ENCODE results near the gene GRAMD1A. TPM values are rescaled to one million over a fixed set of nuclear protein-coding genes. Genes with fewer than 3 reads are reported as not detected.
"Not testable (repeated sequence)": the region's sequence is repeated elsewhere in the genome, so short reads cannot be mapped to it uniquely, and the experiment has no call there.

GRAMD1A gene
- polyA plus RNA-seq, 1 donor = 53.2 TPM

DNA sequence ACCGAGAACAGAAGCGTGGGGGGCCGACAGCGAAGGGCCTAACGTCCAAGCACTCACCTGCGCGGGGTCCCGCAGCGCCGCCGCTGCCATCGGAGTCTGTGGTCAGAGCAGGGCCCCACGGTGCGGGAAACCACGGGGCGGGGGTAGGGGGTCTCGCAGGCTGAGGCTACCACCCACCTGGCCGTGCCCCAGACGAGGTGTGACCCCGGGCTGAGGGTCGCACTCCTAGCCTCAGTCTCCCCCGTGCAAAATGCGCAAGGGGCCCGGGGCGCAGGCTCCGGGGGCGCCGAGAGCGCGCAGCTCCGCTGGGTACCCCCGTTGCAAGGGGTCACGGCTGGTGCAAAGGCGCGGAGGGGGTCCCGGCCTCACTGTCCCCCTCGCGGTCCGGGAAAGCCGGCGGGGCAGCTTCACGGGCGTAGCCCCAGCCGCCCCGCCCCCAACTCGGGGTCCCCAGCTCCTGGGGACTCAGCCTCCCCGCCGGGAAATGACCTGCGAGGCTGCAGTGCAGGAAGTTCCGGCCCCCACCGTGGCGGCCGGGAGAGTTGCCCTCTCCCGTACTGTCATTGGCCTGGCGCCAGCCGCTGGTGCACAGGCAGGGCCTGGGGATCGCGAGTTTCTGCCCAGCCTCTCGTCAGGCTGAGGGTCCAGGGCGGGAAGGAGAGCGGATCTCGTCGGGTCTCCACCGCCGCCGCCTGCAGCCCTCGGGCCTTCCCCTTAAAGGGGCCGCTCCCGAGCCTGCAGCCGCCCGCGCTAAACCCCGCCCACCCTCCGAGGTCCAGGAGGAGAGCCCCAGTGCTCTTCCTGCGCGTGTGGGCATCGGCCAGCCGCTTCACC lies 36.3 kb upstream of the GRAMD1A start, which contains the start of gene ZNF792:
ZNF792 (minus strand) TSS at position 657 of the 834 bp plus-strand sequence; CDS start at position 90, 567 bp downstream.
- H3K4me1 ChIP-seq (ENCODE audit: control insufficient read depth, insufficient read depth, low read length) = peaks cover 3% of the 10 kb centered on the region
- peak within 1 kb of the TSS; percentile 89 for H3K4me3 ChIP-seq (ENCODE audit: low read length)
- 0% methylated on average over 5 of the region's 78 CpGs for WGBS (ENCODE audit: insufficient coverage, low lambda C conversion rate)
- DNase-seq = peak; percentile 42 to 72
- peaks cover 22% of the 10 kb centered on the region for H3K36me3 ChIP-seq (ENCODE audit: control insufficient read depth, insufficient read depth, low read length)
- peaks cover 30% of the 10 kb centered on the region for H3K9me3 ChIP-seq (ENCODE audit: control insufficient read depth, low read depth, low read length)
- no peaks in the 10 kb centered on the region for H3K27me3 ChIP-seq (ENCODE audit: control insufficient read depth, insufficient read depth, low read length)
- peak within 1 kb of the TSS; percentile 31 for H3K27ac ChIP-seq (ENCODE audit: low read length)

DNA sequence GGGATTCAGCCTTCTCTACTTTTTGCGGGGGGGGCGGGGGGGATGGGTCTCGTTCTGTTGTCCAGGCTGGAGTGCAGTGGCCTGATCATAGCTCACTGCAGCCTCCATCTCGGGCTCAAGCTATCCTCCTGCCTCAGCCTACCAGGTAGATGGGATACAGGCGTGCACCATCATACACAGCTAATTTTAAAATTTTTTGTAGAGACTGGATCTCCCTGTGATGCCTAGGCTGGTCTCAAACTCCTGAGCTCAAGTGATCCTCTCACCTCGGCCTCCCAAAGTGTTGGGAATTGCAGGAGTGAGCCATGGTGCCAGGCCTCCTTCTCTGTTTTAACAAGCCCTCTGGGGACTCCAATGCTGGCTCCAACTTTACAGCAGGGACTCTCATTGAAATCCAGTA lies 35.5 kb upstream of the GRAMD1A start:
- WGBS (ENCODE audit: insufficient coverage, low lambda C conversion rate) = no CpG with 5 or more reads among the region's 6 CpGs
- Histone ChIP-seq H3K27me3 (ENCODE audit: control insufficient read depth, insufficient read depth, low read length) (no peaks in the 10 kb centered on the region), H3K4me3 (ENCODE audit: low read length) (peak overlapping the region; percentile 89), H3K27ac (ENCODE audit: low read length) (no peak overlapping the region), H3K9me3 (ENCODE audit: control insufficient read depth, low read depth, low read length) (peaks cover 22% of the 10 kb centered on the region), H3K4me1 (ENCODE audit: control insufficient read depth, insufficient read depth, low read length) (peaks cover 3% of the 10 kb centered on the region), H3K36me3 (ENCODE audit: control insufficient read depth, insufficient read depth, low read length) (peaks cover 14% of the 10 kb centered on the region)
- no peak for DNase-seq

DNA sequence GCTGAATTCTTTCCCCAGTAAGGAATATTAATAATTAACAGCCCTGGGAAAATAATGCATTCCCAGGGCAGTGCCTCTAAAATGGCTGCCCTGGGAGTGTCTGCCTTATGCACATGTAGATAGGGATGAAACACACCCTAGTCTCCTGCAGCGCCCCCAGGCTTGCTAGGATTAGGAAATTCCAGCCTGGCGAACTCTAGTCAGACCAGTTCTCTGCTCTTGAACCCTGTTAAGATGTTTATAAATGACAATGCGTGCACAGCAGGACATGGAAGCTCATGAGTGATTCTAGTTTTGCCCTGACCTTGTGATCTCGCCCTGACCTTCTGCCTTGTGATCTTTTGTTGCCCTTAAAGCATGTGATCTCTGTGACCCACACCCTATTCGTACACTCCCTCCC lies 34.6 kb upstream of the GRAMD1A start:
- H3K4me1 ChIP-seq (ENCODE audit: control insufficient read depth, insufficient read depth, low read length); DNase-seq; H3K27ac ChIP-seq (ENCODE audit: low read length); H3K4me3 ChIP-seq (ENCODE audit: low read length); H3K36me3 ChIP-seq (ENCODE audit: control insufficient read depth, insufficient read depth, low read length); H3K27me3 ChIP-seq (ENCODE audit: control insufficient read depth, insufficient read depth, low read length): not testable (repeated sequence)
- H3K9me3 ChIP-seq (ENCODE audit: control insufficient read depth, low read depth, low read length) = peaks cover 16% of the 10 kb centered on the region
- no CpG with 5 or more reads among the region's 5 CpGs for WGBS (ENCODE audit: insufficient coverage, low lambda C conversion rate)

DNA sequence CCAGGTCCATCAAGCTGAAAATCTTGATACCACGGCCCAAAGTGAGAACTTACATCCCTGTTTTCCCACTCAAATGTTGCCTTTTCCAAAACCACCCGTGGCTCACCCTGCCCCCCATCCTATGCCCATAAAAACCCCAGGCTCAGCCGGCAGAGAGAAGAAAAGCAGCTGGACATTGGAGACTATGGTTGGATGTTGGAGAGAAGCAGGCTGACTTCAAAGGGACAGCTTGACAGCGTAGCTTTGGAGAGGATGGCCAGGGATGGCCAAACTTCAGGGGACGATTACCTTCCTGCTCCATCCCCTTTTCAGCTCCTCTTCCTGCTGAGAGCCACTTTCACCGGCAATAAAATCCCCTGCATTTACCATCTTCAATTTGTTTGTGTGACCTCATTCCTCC lies 32.6 kb upstream of the GRAMD1A start:
- Histone ChIP-seq H3K4me1 (ENCODE audit: control insufficient read depth, insufficient read depth, low read length) (peaks cover 1% of the 10 kb centered on the region), H3K27me3 (ENCODE audit: control insufficient read depth, insufficient read depth, low read length) (no peaks in the 10 kb centered on the region), H3K9me3 (ENCODE audit: control insufficient read depth, low read depth, low read length) (no peaks in the 10 kb centered on the region), H3K4me3 (ENCODE audit: low read length) (no peak overlapping the region), H3K36me3 (ENCODE audit: control insufficient read depth, insufficient read depth, low read length) (no peaks in the 10 kb centered on the region), H3K27ac (ENCODE audit: low read length) (no peak overlapping the region)
- DNase-seq = no peak
- WGBS (ENCODE audit: insufficient coverage, low lambda C conversion rate) = no CpG with 5 or more reads among the region's 6 CpGs

DNA sequence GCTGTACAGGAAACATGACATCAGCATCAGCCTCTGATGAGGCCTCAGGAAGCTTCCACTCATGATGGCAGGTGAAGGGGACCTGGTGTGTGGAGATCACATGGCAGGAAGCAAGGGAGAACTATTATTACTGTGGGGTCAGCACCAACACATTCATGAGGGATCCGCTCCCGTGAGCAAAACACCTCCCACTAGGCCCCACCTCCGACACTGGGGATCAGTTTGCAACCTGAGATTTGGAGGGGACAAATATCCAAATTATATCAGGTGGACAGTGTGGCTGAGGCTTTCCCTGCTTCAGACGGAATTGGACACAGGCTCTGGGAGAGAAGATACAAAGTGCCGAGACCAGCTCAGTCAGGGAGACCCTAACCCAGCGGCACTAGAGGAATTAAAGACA lies 30.4 kb upstream of the GRAMD1A start:
- no peak for DNase-seq
- no peak overlapping the region for H3K4me3 ChIP-seq (ENCODE audit: low read length)

GRCh38 chr19:34970185-34970780 lies 29.8 kb upstream of the GRAMD1A start:
- H3K36me3 ChIP-seq (ENCODE audit: control insufficient read depth, insufficient read depth, low read length); H3K27me3 ChIP-seq (ENCODE audit: control insufficient read depth, insufficient read depth, low read length); DNase-seq; H3K9me3 ChIP-seq (ENCODE audit: control insufficient read depth, low read depth, low read length); H3K4me1 ChIP-seq (ENCODE audit: control insufficient read depth, insufficient read depth, low read length); H3K4me3 ChIP-seq (ENCODE audit: low read length); H3K27ac ChIP-seq (ENCODE audit: low read length): not testable (repeated sequence)
- WGBS (ENCODE audit: insufficient coverage, low lambda C conversion rate) = no CpG with 5 or more reads among the region's 12 CpGs

More for the DNA sequence above, 30.4 kb upstream of the GRAMD1A start:
- no peaks in the 10 kb centered on the region for H3K27me3 ChIP-seq (ENCODE audit: control insufficient read depth, insufficient read depth, low read length)
- no peak overlapping the region for H3K27ac ChIP-seq (ENCODE audit: low read length)
- peaks cover 8% of the 10 kb centered on the region for H3K4me1 ChIP-seq (ENCODE audit: control insufficient read depth, insufficient read depth, low read length)
- 100% methylated on average over 1 of the region's 6 CpGs for WGBS (ENCODE audit: insufficient coverage, low lambda C conversion rate)
- no peaks in the 10 kb centered on the region for H3K9me3 ChIP-seq (ENCODE audit: control insufficient read depth, low read depth, low read length)
- H3K36me3 ChIP-seq (ENCODE audit: control insufficient read depth, insufficient read depth, low read length) = no peaks in the 10 kb centered on the region

- no peaks in the 10 kb centered on the region for H3K36me3 ChIP-seq (ENCODE audit: control insufficient read depth, insufficient read depth, low read length)
- peaks cover 8% of the 10 kb centered on the region for H3K4me1 ChIP-seq (ENCODE audit: control insufficient read depth, insufficient read depth, low read length)
- no peak overlapping the region for H3K27ac ChIP-seq (ENCODE audit: low read length)
- DNase-seq = no peak
- H3K9me3 ChIP-seq (ENCODE audit: control insufficient read depth, low read depth, low read length) = peaks cover 11% of the 10 kb centered on the region
- no peak overlapping the region for H3K4me3 ChIP-seq (ENCODE audit: low read length)
- H3K27me3 ChIP-seq (ENCODE audit: control insufficient read depth, insufficient read depth, low read length) = no peaks in the 10 kb centered on the region
- no CpG with 5 or more reads among the region's 7 CpGs for WGBS (ENCODE audit: insufficient coverage, low lambda C conversion rate)
These were observed 27.9 kb upstream of the GRAMD1A start for GRCh38 chr19:34972163-34972705.

DNA sequence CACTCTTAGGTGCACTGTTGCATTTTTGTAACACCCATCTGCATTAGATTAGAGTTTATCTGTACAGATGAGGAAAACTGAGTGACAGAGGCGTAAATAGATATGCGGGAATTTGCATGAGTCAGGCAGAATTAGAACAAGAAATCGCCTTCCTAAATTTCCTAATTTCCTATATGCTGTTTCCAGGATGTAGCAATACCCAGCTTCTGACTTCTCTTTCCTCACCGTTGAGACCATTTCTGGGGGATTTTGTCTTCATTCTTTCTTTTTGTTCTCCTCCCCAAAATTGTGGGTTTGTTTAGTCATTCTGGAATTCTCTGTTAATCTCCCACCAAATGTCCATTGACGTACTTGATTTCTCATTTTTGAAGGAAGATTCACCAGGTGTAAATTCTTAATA lies 25.5 kb upstream of the GRAMD1A start:
- no peak for DNase-seq
- H3K4me1 ChIP-seq (ENCODE audit: control insufficient read depth, insufficient read depth, low read length) = peaks cover 8% of the 10 kb centered on the region
- H3K36me3 ChIP-seq (ENCODE audit: control insufficient read depth, insufficient read depth, low read length) = no peaks in the 10 kb centered on the region
- no peak overlapping the region for H3K4me3 ChIP-seq (ENCODE audit: low read length)
- H3K27me3 ChIP-seq (ENCODE audit: control insufficient read depth, insufficient read depth, low read length) = no peaks in the 10 kb centered on the region
- 56% methylated on average over 3 of the region's 5 CpGs for WGBS (ENCODE audit: insufficient coverage, low lambda C conversion rate)
- H3K27ac ChIP-seq (ENCODE audit: low read length) = no peak overlapping the region
- H3K9me3 ChIP-seq (ENCODE audit: control insufficient read depth, low read depth, low read length) = peaks cover 15% of the 10 kb centered on the region

GRCh38 chr19:34975056-34975455 lies 25.1 kb upstream of the GRAMD1A start:
- H3K9me3 ChIP-seq (ENCODE audit: control insufficient read depth, low read depth, low read length) = peaks cover 15% of the 10 kb centered on the region
- H3K27me3 ChIP-seq (ENCODE audit: control insufficient read depth, insufficient read depth, low read length) = no peaks in the 10 kb centered on the region
- no peak overlapping the region for H3K27ac ChIP-seq (ENCODE audit: low read length)
- no CpG with 5 or more reads among the region's 5 CpGs for WGBS (ENCODE audit: insufficient coverage, low lambda C conversion rate)
- peak; percentile 26 to 68 for DNase-seq
- H3K4me3 ChIP-seq (ENCODE audit: low read length) = no peak overlapping the region
- no peaks in the 10 kb centered on the region for H3K36me3 ChIP-seq (ENCODE audit: control insufficient read depth, insufficient read depth, low read length)
- peaks cover 8% of the 10 kb centered on the region for H3K4me1 ChIP-seq (ENCODE audit: control insufficient read depth, insufficient read depth, low read length)

DNA sequence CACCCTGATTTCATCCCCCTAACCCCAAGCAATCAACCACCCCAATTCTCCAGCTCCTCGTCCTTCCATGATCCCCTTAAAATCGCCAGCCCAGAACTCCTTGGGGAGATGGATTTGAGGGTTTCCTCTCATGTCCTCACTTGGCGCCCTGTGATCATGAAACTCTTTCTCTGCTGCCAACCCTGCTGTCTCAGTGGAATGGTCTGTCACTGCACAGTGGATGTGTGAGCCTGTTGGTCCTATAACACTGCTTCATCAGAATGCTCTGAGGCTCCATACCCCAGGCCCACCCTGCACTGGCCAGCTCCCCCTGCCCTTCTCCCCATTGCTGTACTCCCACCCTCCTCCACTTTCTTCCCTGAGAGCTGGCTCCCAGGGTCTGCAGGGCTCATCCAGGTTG lies 23.5 kb upstream of the GRAMD1A start:
- no peak overlapping the region for H3K4me3 ChIP-seq (ENCODE audit: low read length)
- no peak for DNase-seq
- peaks cover 15% of the 10 kb centered on the region for H3K9me3 ChIP-seq (ENCODE audit: control insufficient read depth, low read depth, low read length)
- H3K36me3 ChIP-seq (ENCODE audit: control insufficient read depth, insufficient read depth, low read length) = no peaks in the 10 kb centered on the region
- H3K27me3 ChIP-seq (ENCODE audit: control insufficient read depth, insufficient read depth, low read length) = no peaks in the 10 kb centered on the region
- WGBS (ENCODE audit: insufficient coverage, low lambda C conversion rate) = no CpG with 5 or more reads among the region's 3 CpGs
- no peak overlapping the region for H3K27ac ChIP-seq (ENCODE audit: low read length)
- peaks cover 8% of the 10 kb centered on the region for H3K4me1 ChIP-seq (ENCODE audit: control insufficient read depth, insufficient read depth, low read length)

Data from large intestine (tissue), 3 donors.